ENCODE data around the gene NOTCH1. TPM values are rescaled to one million over a fixed set of nuclear protein-coding genes. Genes with fewer than 3 reads are reported as not detected.

The NOTCH1 gene
- total and polyA plus RNA-seq, 2 of the 13 experiments (the other 11 are each of a cell fraction or from before 2014, with no cell fraction given), result 0.09 to 0.35 TPM

DNA sequence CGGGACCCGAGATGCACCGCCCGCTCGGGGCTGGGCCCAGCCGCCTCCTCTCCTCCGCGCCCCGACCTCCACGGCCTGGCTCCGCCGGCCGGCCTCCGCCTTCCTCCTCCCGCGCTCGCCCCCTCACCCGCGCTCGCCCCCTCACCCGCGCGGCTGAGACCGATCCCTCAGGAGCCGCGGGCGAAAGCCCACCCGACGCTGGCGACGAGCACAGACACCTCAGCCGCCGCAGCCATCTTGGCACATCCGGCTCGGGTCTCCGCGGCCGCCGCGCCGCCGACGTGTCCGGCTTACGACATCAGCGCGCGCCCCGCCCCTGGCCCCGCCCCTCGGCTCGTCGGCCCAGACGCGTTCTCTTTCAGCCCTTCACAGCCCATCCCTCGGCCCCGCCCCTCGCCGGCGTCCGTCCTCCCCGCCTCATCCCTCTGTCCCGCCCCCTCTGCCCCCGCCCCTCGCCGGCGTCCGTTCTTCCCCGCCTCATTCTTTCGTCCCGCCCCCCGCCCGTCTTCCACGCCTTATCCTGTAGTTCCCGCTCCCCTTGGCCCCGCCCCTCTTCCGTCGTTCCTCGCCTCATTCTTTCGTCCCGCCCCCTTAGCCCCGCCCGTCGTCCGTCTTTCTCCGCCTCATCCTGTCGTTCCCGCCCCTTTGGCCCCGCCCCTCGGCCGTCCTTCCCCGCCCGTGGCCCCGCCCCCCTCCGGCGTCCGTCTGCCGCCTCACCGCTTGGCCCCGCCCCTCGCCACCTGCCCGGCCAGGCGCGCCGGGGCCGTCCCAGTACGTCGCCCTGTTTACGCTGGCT lies 62.9 kb downstream of the NOTCH1 start, which contains the start of gene SEC16A (continued):
- 0 out of 2 replicates have a peak, but pooled peaks have one; percentile 15 for TF ChIP-seq ZSCAN9 (CRISPR knock-in tag; IDR thresholded peaks at IDR 0.05; ENCODE audit: borderline replicate concordance)
- 0 out of 2 replicates have a peak, but pooled peaks have one; percentile 21 for TF ChIP-seq YEATS2 (CRISPR knock-in tag; IDR thresholded peaks at IDR 0.05; ENCODE audit: borderline replicate concordance)
- TF ChIP-seq MED8 (CRISPR knock-in tag; IDR thresholded peaks at IDR 0.05; ENCODE audit: insufficient replicate concordance), result no peak
- TF ChIP-seq ZNF891 (CRISPR knock-in tag; IDR thresholded peaks at IDR 0.05), result 0 out of 2 replicates have a peak, but pooled peaks have one; percentile 30
- peak; percentile 61; the same call in 1 of the 2 replicates for TF ChIP-seq SPEN (CRISPR knock-in tag; IDR thresholded peaks at IDR 0.05; ENCODE audit: low read depth)
- peak in 1 of 2 experiments; percentile 19; a peak in 1 of 4 replicates for TF ChIP-seq REST (IDR thresholded peaks at IDR 0.05; ENCODE audit: borderline replicate concordance in 1 of 2, low read depth in 1 of 2, low read length in 2 of 2)
- no peak for TF ChIP-seq NFAT5 (CRISPR knock-in tag; IDR thresholded peaks at IDR 0.05)
- no peak for TF ChIP-seq MLLT10 (CRISPR knock-in tag; IDR thresholded peaks at IDR 0.05)
- TF ChIP-seq MED1 (CRISPR knock-in tag; IDR thresholded peaks at IDR 0.05), result peak; percentile 54
- TF ChIP-seq, protein P1, sequence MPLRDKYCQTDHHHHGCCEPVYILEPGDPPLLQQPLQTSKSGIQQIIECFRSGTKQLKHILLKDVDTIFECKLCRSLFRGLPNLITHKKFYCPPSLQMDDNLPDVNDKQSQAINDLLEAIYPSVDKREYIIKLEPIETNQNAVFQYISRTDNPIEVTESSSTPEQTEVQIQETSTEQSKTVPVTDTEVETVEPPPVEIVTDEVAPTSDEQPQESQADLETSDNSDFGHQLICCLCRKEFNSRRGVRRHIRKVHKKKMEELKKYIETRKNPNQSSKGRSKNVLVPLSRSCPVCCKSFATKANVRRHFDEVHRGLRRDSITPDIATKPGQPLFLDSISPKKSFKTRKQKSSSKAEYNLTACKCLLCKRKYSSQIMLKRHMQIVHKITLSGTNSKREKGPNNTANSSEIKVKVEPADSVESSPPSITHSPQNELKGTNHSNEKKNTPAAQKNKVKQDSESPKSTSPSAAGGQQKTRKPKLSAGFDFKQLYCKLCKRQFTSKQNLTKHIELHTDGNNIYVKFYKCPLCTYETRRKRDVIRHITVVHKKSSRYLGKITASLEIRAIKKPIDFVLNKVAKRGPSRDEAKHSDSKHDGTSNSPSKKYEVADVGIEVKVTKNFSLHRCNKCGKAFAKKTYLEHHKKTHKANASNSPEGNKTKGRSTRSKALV (CRISPR knock-in tag; IDR thresholded peaks at IDR 0.05), result peak; percentile 33; the same call in 1 of the 2 replicates
- peak; percentile 70; the same call in 1 of the 2 replicates for TF ChIP-seq ZNF639 (CRISPR knock-in tag; conservative IDR thresholded peaks at IDR 0.05)
- TF ChIP-seq ZNF616 (CRISPR knock-in tag; IDR thresholded peaks at IDR 0.05; ENCODE audit: low read depth), result peak; percentile 50; the same call in 1 of the 2 replicates
- TF ChIP-seq SOX5 (CRISPR knock-in tag; IDR thresholded peaks at IDR 0.05; ENCODE audit: borderline replicate concordance), result peak; percentile 36; the same call in 1 of the 2 replicates
